HepG2 (cell line): Measurements from ENCODE around the gene P2RY6. TPM values are rescaled to one million over a fixed set of nuclear protein-coding genes. Genes with fewer than 3 reads are reported as not detected.

ENCODE experiments used
- ATAD3A ChIP-seq: sonication (generic); formaldehyde crosslinking; IDR thresholded peaks from 2 replicates; pipeline ENCODE4 v1.4.0; 2020; ENCODE audit warnings: missing genetic modification reagents
- DR1 ChIP-seq: sonication (generic); formaldehyde crosslinking; IDR thresholded peaks from 2 replicates; pipeline ENCODE4 v1.8.0; 2021; ENCODE audit warnings: mild to moderate bottlenecking, missing genetic modification reagents, inconsistent platforms
- EED ChIP-seq: sonication (generic); formaldehyde crosslinking; IDR thresholded peaks from 2 replicates; pipeline ENCODE4 v1.5.0; 2020; ENCODE audit warnings: mild to moderate bottlenecking, missing genetic modification reagents
- HDAC2 ChIP-seq: sonication (generic); formaldehyde crosslinking; IDR thresholded peaks from 2 replicates; pipeline ENCODE4 v1.4.0; 2020; ENCODE audit warnings: missing genetic modification reagents
- HOXA9 ChIP-seq: sonication (generic); formaldehyde crosslinking; IDR thresholded peaks from 2 replicates; pipeline ENCODE4 v1.8.1; 2022; ENCODE audit warnings: missing genetic modification reagents, mild to moderate bottlenecking, moderate library complexity, borderline replicate concordance
- IRF2 ChIP-seq: IDR thresholded peaks from 2 replicates; pipeline ENCODE4 v1.6.1; 2018; ENCODE audit warnings: missing genetic modification reagents, missing compliant biosample characterization
- JUN ChIP-seq: sonication (generic); formaldehyde crosslinking; IDR thresholded peaks from 2 replicates; pipeline ENCODE4 v1.4.0; 2020; ENCODE audit warnings: mild to moderate bottlenecking, missing genetic modification reagents
- JUND ChIP-seq: sonication (generic); formaldehyde crosslinking; IDR thresholded peaks from 2 replicates; pipeline ENCODE4 v1.8.0; 2022; ENCODE audit warnings: mild to moderate bottlenecking, missing genetic modification reagents
- LBX2 ChIP-seq: sonication (generic); formaldehyde crosslinking; IDR thresholded peaks from 2 replicates; pipeline ENCODE4 v1.5.0; 2020; ENCODE audit warnings: missing genetic modification reagents, mild to moderate bottlenecking, borderline replicate concordance
- NFE2L1 ChIP-seq: sonication (generic); formaldehyde crosslinking; IDR thresholded peaks from 2 replicates; pipeline ENCODE4 v1.4.0; 2020; ENCODE audit warnings: missing genetic modification reagents, mild to moderate bottlenecking, borderline replicate concordance
- NKX3-1 ChIP-seq: sonication (generic); formaldehyde crosslinking; IDR thresholded peaks from 2 replicates; pipeline ENCODE4 v1.5.0; 2020; ENCODE audit warnings: missing genetic modification reagents
- NRL ChIP-seq: sonication (generic); formaldehyde crosslinking; IDR thresholded peaks from 2 replicates; pipeline ENCODE4 v1.5.0; 2020; ENCODE audit warnings: missing genetic modification reagents, mild to moderate bottlenecking, moderate library complexity, borderline replicate concordance
- POLR2AphosphoS5 ChIP-seq: IDR thresholded peaks from 2 replicates; pipeline ENCODE4 v1.6.1; 2012; ENCODE audit warnings: low read depth, low read length
- TARDBP ChIP-seq: sonication (generic); formaldehyde crosslinking; IDR thresholded peaks from 2 replicates; pipeline ENCODE4 v1.8.0; 2022; ENCODE audit warnings: mild to moderate bottlenecking, missing genetic modification reagents
- TRAFD1 ChIP-seq: sonication (generic); formaldehyde crosslinking; IDR thresholded peaks from 2 replicates; pipeline ENCODE4 v1.5.1; 2020; ENCODE audit warnings: missing genetic modification reagents, mild to moderate bottlenecking, borderline replicate concordance
- U2AF1 ChIP-seq: fragments of 200-400 bp; formaldehyde crosslinking; optimal IDR thresholded peaks from 2 replicates; pipeline ENCODE3; 2017; ENCODE audit warnings: mild to moderate bottlenecking, low read depth, low read length
- ZIK1 ChIP-seq: sonication (generic); formaldehyde crosslinking; IDR thresholded peaks from 2 replicates; pipeline ENCODE4 v1.5.0; 2020; ENCODE audit warnings: mild to moderate bottlenecking, low read depth, missing genetic modification reagents, borderline replicate concordance
- ZNF235 ChIP-seq: sonication (generic); formaldehyde crosslinking; IDR thresholded peaks from 2 replicates; pipeline ENCODE4 v1.8.1; 2023; ENCODE audit warnings: mild to moderate bottlenecking, missing genetic modification reagents, borderline replicate concordance
- ZNF607 ChIP-seq: sonication (generic); formaldehyde crosslinking; IDR thresholded peaks from 2 replicates; pipeline ENCODE4 v1.5.1; 2020; ENCODE audit warnings: missing genetic modification reagents, mild to moderate bottlenecking, borderline replicate concordance
- ZNF724P ChIP-seq: sonication (generic); formaldehyde crosslinking; IDR thresholded peaks from 2 replicates; pipeline ENCODE4 v1.8.0; 2022; ENCODE audit warnings: missing genetic modification reagents, borderline replicate concordance
- ZSCAN25 ChIP-seq: sonication (generic); formaldehyde crosslinking; IDR thresholded peaks from 2 replicates; pipeline ENCODE4 v1.8.0; 2022; ENCODE audit warnings: mild to moderate bottlenecking, missing genetic modification reagents
- polyA plus RNA-seq, 8 experiments: library from polyadenylated mRNA; depleted of rRNA in 3 of 8; stranded (reverse) in 7 of 8; unstranded in 1 of 8; fragments of >200 nt; fragmentation: Illumina TruSeq in 4 of 8; extraction: Trizol in 4 of 8; gene quantifications; 2 replicates each; pipeline versions ENCODE4 v1.2.1 to v1.2.3, GENCODE V29; 2011 to 2016; ENCODE audit warnings: low read depth in 4 of 8, missing spikeins in 1 of 8, mixed read lengths in 1 of 8; ENCODE audit not compliant: insufficient read depth in 1 of 8
- total RNA-seq, 5 experiments: library from RNA; depleted of rRNA; stranded (reverse); fragments of >200 nt; fragmentation: Illumina TruSeq; extraction: Trizol; gene quantifications; 2 replicates each; pipeline ENCODE4 v1.2.3, GENCODE V29; 2016; ENCODE audit warnings: low read depth in 1 of 5
- TF ChIP-seq, protein P1 (sequence below): sonication (generic); formaldehyde crosslinking; IDR thresholded peaks from 2 replicates; pipeline ENCODE4 v1.4.0; 2020; ENCODE audit warnings: missing genetic modification reagents
- TF ChIP-seq, protein P2 (sequence below): sonication (generic); formaldehyde crosslinking; IDR thresholded peaks from 2 replicates; pipeline ENCODE4 v1.5.0; 2020; ENCODE audit warnings: missing genetic modification reagents

The P2RY6 gene
- total and polyA plus RNA-seq, 2 of the 13 experiments (the other 11 are each of a cell fraction or from before 2014, with no cell fraction given) = 0.09 to 0.29 TPM

- TF ChIP-seq ZIK1 = no peak; the same call in 1 of the 2 replicates
- TF ChIP-seq ZNF235 (CRISPR knock-in tag) = 0 out of 2 replicates have a peak, but pooled peaks have one; percentile 4
- TF ChIP-seq, protein P1, sequence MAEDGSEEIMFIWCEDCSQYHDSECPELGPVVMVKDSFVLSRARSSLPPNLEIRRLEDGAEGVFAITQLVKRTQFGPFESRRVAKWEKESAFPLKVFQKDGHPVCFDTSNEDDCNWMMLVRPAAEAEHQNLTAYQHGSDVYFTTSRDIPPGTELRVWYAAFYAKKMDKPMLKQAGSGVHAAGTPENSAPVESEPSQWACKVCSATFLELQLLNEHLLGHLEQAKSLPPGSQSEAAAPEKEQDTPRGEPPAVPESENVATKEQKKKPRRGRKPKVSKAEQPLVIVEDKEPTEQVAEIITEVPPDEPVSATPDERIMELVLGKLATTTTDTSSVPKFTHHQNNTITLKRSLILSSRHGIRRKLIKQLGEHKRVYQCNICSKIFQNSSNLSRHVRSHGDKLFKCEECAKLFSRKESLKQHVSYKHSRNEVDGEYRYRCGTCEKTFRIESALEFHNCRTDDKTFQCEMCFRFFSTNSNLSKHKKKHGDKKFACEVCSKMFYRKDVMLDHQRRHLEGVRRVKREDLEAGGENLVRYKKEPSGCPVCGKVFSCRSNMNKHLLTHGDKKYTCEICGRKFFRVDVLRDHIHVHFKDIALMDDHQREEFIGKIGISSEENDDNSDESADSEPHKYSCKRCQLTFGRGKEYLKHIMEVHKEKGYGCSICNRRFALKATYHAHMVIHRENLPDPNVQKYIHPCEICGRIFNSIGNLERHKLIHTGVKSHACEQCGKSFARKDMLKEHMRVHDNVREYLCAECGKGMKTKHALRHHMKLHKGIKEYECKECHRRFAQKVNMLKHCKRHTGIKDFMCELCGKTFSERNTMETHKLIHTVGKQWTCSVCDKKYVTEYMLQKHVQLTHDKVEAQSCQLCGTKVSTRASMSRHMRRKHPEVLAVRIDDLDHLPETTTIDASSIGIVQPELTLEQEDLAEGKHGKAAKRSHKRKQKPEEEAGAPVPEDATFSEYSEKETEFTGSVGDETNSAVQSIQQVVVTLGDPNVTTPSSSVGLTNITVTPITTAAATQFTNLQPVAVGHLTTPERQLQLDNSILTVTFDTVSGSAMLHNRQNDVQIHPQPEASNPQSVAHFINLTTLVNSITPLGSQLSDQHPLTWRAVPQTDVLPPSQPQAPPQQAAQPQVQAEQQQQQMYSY (CRISPR knock-in tag) = peak; percentile 51; the same call in 1 of the 2 replicates
- TF ChIP-seq, protein P2, sequence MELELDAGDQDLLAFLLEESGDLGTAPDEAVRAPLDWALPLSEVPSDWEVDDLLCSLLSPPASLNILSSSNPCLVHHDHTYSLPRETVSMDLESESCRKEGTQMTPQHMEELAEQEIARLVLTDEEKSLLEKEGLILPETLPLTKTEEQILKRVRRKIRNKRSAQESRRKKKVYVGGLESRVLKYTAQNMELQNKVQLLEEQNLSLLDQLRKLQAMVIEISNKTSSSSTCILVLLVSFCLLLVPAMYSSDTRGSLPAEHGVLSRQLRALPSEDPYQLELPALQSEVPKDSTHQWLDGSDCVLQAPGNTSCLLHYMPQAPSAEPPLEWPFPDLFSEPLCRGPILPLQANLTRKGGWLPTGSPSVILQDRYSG (CRISPR knock-in tag) = no peak
- no peak for TF ChIP-seq EED (CRISPR knock-in tag)
- TF ChIP-seq NKX3-1 (CRISPR knock-in tag) = 0 out of 2 replicates have a peak, but pooled peaks have one; percentile 49
- no peak for TF ChIP-seq LBX2 (CRISPR knock-in tag)
- no peak for TF ChIP-seq IRF2 (CRISPR knock-in tag)
- no peak for TF ChIP-seq JUND (CRISPR knock-in tag)
- peak; percentile 43; the same call in 1 of the 2 replicates for TF ChIP-seq ZNF607 (CRISPR knock-in tag)
- no peak for TF ChIP-seq HOXA9 (CRISPR knock-in tag)
- 0 out of 2 replicates have a peak, but pooled peaks have one; percentile 10 for TF ChIP-seq ZNF724P (CRISPR knock-in tag)
- TF ChIP-seq JUN (CRISPR knock-in tag) = no peak
- TF ChIP-seq HDAC2 = no peak; the same call in 1 of the 2 replicates
- TF ChIP-seq ATAD3A (CRISPR knock-in tag) = no peak
- TF ChIP-seq U2AF1 = no peak
- no peak; the same call in 1 of the 2 replicates for TF ChIP-seq POLR2AphosphoS5
- no peak for TF ChIP-seq TRAFD1
- TF ChIP-seq NRL = no peak
- no peak for TF ChIP-seq NFE2L1 (CRISPR knock-in tag)
- no peak for TF ChIP-seq DR1 (CRISPR knock-in tag)
- no peak for TF ChIP-seq TARDBP
- TF ChIP-seq ZSCAN25 (CRISPR knock-in tag) = no peak; the same call in 1 of the 2 replicates
These were observed 36.1 kb downstream of the P2RY6 start, which contains the start of gene ARHGEF17 (continued) for GRCh38 chr11:73308003-73308960.
